Gastroesophageal sphincter (tissue), 4 donors: ENCODE measurements around the gene TTC36. TPM values are rescaled to one million over a fixed set of nuclear protein-coding genes. Genes with fewer than 3 reads are reported as not detected.

Source experiments
- ATAC-seq: fragments of 150-250 bp; one replicate; pipeline ENCODE4 v1.9.1; 2016; ENCODE audit warnings: mild to moderate bottlenecking, moderate library complexity
- H3K27ac ChIP-seq, 4 donors: fragments of 200-600 bp; sonication (generic) in 3 of 4; 1 replicate in 3 of 4; 2 replicates in 1 of 4; pipeline ENCODE4 v1.5.1; 2016 to 2019
- H3K27me3 ChIP-seq: fragments of 200-600 bp; sonication (generic); one replicate; pipeline ENCODE4 v1.5.1; 2019
- H3K36me3 ChIP-seq, 2 donors: fragments of 200-600 bp; sonication (generic); one replicate each; pipeline ENCODE4 v1.5.1; 2019; ENCODE audit warnings: control low read depth in 1 of 2
- H3K4me1 ChIP-seq, 3 donors: fragments of 200-600 bp; sonication (generic); 1 replicate in 2 of 3; 2 replicates in 1 of 3; pipeline ENCODE4 v1.5.1; 2016 to 2019; ENCODE audit warnings: control low read depth in 2 of 3
- H3K4me3 ChIP-seq, 2 donors: fragments of 200-600 bp; sonication (generic); one replicate each; pipeline ENCODE4 v1.5.1; 2019; ENCODE audit warnings: mild to moderate bottlenecking in 1 of 2, moderate library complexity in 1 of 2
- H3K9me3 ChIP-seq, 3 donors: fragments of 200-600 bp; sonication (generic); one replicate each; pipeline ENCODE4 v1.5.1; 2017 to 2019; ENCODE audit warnings: control low read depth in 2 of 3
- EP300 ChIP-seq: sonication (generic); formaldehyde crosslinking; IDR thresholded peaks from one replicate; pipeline ENCODE4 v1.6.1; 2017; ENCODE audit warnings: antibody characterized with exemption, mild to moderate bottlenecking
- POLR2A ChIP-seq, 2 donors: fragments of 450-650 bp; IDR thresholded peaks; one replicate each; pipeline ENCODE4 v1.6.1; 2017; ENCODE audit warnings: antibody characterized with exemption in 2 of 2, mild to moderate bottlenecking in 2 of 2, moderate library complexity in 1 of 2
- POLR2AphosphoS5 ChIP-seq: sonication (generic); formaldehyde crosslinking; IDR thresholded peaks from one replicate; pipeline ENCODE4 v1.6.1; 2017; ENCODE audit warnings: antibody characterized with exemption
- WGBS, 2 donors: methylation state at CpG; one replicate each; pipeline ENCODE4 v1.1.5; 2018; ENCODE audit warnings: low coverage in 1 of 2; 5-methylcytosine and 5-hydroxymethylcytosine counted together
- total RNA-seq, 4 donors: library from RNA; depleted of rRNA; stranded (reverse); fragments of >200 nt; gene quantifications; one replicate each; pipeline ENCODE4 v1.1.0, GENCODE V29; 2016
- TF ChIP-seq, protein P1 (sequence below), 4 experiments: fragments of 200-600 bp in 2 of 4; fragments of 450-650 bp in 2 of 4; sonication (generic) in 1 of 4; IDR thresholded peaks; one replicate each; pipeline ENCODE4 v1.5.1; 2017 to 2019; ENCODE audit warnings: antibody characterized with exemption in 4 of 4, mild to moderate bottlenecking in 2 of 4, moderate library complexity in 2 of 4

The TTC36 gene
- total RNA-seq, 4 donors from 2014 or later: 0.81 to 5.6 (median 3.3) TPM

GRCh38 chr11:118544647-118545010, 17.4 kb downstream of the TTC36 start:
- no peak overlapping the region for H3K4me3 ChIP-seq
- TF ChIP-seq, protein P1, sequence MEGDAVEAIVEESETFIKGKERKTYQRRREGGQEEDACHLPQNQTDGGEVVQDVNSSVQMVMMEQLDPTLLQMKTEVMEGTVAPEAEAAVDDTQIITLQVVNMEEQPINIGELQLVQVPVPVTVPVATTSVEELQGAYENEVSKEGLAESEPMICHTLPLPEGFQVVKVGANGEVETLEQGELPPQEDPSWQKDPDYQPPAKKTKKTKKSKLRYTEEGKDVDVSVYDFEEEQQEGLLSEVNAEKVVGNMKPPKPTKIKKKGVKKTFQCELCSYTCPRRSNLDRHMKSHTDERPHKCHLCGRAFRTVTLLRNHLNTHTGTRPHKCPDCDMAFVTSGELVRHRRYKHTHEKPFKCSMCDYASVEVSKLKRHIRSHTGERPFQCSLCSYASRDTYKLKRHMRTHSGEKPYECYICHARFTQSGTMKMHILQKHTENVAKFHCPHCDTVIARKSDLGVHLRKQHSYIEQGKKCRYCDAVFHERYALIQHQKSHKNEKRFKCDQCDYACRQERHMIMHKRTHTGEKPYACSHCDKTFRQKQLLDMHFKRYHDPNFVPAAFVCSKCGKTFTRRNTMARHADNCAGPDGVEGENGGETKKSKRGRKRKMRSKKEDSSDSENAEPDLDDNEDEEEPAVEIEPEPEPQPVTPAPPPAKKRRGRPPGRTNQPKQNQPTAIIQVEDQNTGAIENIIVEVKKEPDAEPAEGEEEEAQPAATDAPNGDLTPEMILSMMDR (IDR thresholded peaks at IDR 0.05): no peak
- TF ChIP-seq POLR2AphosphoS5: no peak
- no peak for TF ChIP-seq EP300
- no peak for TF ChIP-seq POLR2A (IDR thresholded peaks at IDR 0.05)
- no peak overlapping the region for H3K27ac ChIP-seq
- no peak for ATAC-seq
- no peaks in the 10 kb centered on the region for H3K4me1 ChIP-seq
- no peaks in the 10 kb centered on the region for H3K9me3 ChIP-seq
- H3K36me3 ChIP-seq: peaks cover 0 to 69% of the 10 kb centered on the region in 2 donors
- H3K27me3 ChIP-seq: no peaks in the 10 kb centered on the region
- 83 to 100% methylated on average over 1 of the region's 3 CpGs for WGBS, 2 donors

DNA sequence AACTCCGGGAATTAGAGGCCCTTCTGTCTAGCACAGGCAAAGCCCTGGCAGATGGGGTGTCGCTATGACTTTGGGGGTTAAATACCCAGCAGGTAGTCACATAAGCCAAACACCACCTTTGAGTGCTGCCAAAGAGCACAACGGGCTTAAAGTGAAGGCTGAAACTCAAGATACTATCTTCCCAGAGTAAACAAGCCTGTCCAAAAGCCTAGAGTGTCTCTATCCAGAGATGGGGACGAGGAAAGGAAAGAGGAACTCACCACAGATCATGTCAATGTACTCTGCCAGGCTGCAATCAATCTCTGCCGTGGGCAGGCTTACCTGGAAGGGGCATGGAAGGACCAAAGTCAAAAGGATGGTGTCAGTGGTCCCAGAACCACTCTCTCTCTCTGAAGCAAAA, 18.3 kb downstream of the TTC36 start:
- no peak for ATAC-seq
- Histone ChIP-seq H3K36me3 (peaks cover 0 to 78% of the 10 kb centered on the region in 2 donors), H3K27me3 (no peaks in the 10 kb centered on the region), H3K9me3 (no peaks in the 10 kb centered on the region), H3K4me1 (no peaks in the 10 kb centered on the region), H3K4me3 (no peak overlapping the region), H3K27ac (no peak overlapping the region)
- 58 to 77% methylated on average over 4 of the region's 5 CpGs for WGBS, 2 donors
- TF ChIP-seq EP300 (no peak), POLR2AphosphoS5 (no peak), POLR2A (IDR thresholded peaks at IDR 0.05) (no peak)
- TF ChIP-seq, protein P1 (IDR thresholded peaks at IDR 0.05): no peak

- no peaks in the 10 kb centered on the region for H3K27me3 ChIP-seq
- H3K36me3 ChIP-seq: peaks cover 0 to 88% of the 10 kb centered on the region in 2 donors
- no peak overlapping the region for H3K4me3 ChIP-seq
- no peaks in the 10 kb centered on the region for H3K4me1 ChIP-seq
- H3K27ac ChIP-seq: no peak overlapping the region
- no peaks in the 10 kb centered on the region for H3K9me3 ChIP-seq
- TF ChIP-seq EP300 (no peak), POLR2AphosphoS5 (no peak), POLR2A (IDR thresholded peaks at IDR 0.05) (no peak)
- TF ChIP-seq, protein P1 (IDR thresholded peaks at IDR 0.05): no peak
- WGBS, 2 donors: 85 to 95% methylated on average over 2 of the region's 2 CpGs
- ATAC-seq: no peak
Observed at GRCh38 chr11:118547132-118547531, 19.9 kb downstream of the TTC36 start.

- Histone ChIP-seq H3K9me3 (no peaks in the 10 kb centered on the region), H3K36me3 (peaks cover 0 to 93% of the 10 kb centered on the region in 2 donors), H3K27me3 (no peaks in the 10 kb centered on the region), H3K27ac (no peak overlapping the region), H3K4me3 (no peak overlapping the region), H3K4me1 (no peaks in the 10 kb centered on the region)
- 70 to 96% methylated on average over 2 to 3 of the region's 4 CpGs for WGBS, 2 donors
- no peak for ATAC-seq
- TF ChIP-seq, protein P1 (IDR thresholded peaks at IDR 0.05): no peak
- TF ChIP-seq POLR2AphosphoS5: no peak
- no peak for TF ChIP-seq EP300
- TF ChIP-seq POLR2A (IDR thresholded peaks at IDR 0.05): no peak
Observed at GRCh38 chr11:118552341-118552740, 25.1 kb downstream of the TTC36 start.

DNA sequence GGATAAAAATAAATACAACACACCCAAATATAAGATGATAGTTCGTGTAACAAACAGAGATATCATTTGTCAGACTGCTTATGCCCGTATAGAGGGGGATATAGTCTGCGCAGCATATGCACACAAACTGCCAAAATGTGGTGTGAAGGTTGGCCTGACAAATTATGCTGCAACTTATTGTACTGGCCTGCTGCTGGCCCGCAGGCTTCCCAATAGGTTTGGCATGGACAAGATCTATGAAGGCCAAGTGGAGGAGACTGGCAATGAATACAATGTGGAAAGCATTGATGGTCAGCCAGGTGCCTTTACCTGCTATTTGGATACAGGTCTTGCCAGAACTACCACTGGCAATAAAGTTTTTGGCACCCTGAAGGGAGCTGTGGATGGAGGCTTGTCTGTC, 33.5 kb downstream of the TTC36 start:
- H3K9me3 ChIP-seq: no peaks in the 10 kb centered on the region
- H3K4me1 ChIP-seq: peaks cover 0 to 23% (median 3%) of the 10 kb centered on the region in 3 donors
- no peak overlapping the region for H3K4me3 ChIP-seq
- no peak overlapping the region for H3K27ac ChIP-seq
- 78 to 91% methylated on average over 3 of the region's 4 CpGs for WGBS, 2 donors
- peaks cover 0 to 55% of the 10 kb centered on the region in 2 donors for H3K36me3 ChIP-seq
- no peak for TF ChIP-seq POLR2AphosphoS5
- TF ChIP-seq, protein P1 (IDR thresholded peaks at IDR 0.05): no peak
- ATAC-seq: no peak
- H3K27me3 ChIP-seq: no peaks in the 10 kb centered on the region
